GM12873 (cell line): ENCODE measurements around the gene ATP8B1.

Experiments used
- TF ChIP-seq, protein P1 (sequence below): IDR thresholded peaks from 2 replicates; pipeline ENCODE4 v1.5.1; 2012; ENCODE audit warnings: low read depth, mild to moderate bottlenecking, moderate library complexity, low read length, control low read depth; ENCODE audit not compliant: insufficient read depth; ENCODE audit errors: missing control alignments

Gene ATP8B1

DNA sequence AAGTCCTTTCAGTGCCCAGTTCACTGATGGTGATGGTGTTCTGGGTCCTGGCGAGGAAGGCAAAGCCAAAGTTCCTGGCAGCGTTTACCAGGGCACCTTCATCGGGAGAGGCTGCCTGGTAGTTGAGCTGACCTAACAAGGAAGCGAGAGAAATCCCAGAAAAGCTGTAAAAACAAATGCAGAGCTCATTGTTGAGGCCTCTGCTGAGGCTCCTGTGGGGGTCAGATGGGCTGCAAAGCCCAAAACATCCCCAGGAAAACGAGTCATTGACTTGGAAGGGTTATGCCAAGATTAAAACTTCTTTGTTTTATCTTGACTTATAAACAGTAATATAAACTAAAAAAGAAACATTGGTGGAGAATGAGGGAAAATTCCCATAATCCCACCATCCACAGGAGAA lies 128.2 kb downstream of the ATP8B1 start:
- TF ChIP-seq, protein P1, sequence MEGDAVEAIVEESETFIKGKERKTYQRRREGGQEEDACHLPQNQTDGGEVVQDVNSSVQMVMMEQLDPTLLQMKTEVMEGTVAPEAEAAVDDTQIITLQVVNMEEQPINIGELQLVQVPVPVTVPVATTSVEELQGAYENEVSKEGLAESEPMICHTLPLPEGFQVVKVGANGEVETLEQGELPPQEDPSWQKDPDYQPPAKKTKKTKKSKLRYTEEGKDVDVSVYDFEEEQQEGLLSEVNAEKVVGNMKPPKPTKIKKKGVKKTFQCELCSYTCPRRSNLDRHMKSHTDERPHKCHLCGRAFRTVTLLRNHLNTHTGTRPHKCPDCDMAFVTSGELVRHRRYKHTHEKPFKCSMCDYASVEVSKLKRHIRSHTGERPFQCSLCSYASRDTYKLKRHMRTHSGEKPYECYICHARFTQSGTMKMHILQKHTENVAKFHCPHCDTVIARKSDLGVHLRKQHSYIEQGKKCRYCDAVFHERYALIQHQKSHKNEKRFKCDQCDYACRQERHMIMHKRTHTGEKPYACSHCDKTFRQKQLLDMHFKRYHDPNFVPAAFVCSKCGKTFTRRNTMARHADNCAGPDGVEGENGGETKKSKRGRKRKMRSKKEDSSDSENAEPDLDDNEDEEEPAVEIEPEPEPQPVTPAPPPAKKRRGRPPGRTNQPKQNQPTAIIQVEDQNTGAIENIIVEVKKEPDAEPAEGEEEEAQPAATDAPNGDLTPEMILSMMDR, result no peak

DNA sequence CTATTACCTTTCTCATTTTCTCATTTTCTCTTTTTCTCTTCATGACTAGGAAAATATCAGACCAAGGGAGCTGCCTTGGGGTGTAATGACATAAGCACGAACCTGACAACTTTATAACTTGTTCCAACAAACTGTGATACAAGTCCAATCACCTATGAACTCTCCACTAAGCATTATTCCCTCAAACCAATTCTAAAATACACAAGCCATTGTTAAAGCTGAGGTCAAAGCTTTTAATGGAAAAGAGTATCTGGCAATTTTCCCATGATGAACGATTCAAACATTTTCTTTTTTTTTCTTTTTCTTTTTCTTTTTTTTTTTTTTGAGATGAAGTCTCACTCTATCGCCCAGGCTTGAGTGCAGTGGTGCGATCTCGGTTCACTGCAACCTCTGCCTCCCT lies 133.1 kb downstream of the ATP8B1 start:
- TF ChIP-seq, protein P1, result no peak

DNA sequence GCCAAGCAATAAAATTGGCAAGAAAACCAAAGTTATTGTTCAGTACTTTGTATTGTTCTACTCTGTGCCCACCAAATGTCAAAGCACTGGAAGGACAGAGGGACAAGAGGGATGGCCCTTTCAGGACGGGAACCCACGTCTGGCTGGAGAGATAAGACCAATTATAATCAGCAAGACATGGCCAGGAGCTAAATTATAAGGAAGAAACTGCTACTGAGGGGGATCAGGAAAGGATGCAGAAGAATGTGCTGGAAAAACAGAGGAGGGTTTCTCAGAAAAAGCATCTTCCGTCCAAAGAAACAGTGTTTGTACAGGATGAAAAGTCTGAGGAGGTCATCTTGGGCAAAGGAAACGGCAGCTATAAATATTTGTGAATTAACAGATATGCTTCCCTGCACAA lies 135.1 kb downstream of the ATP8B1 start:
- TF ChIP-seq, protein P1, result no peak

DNA sequence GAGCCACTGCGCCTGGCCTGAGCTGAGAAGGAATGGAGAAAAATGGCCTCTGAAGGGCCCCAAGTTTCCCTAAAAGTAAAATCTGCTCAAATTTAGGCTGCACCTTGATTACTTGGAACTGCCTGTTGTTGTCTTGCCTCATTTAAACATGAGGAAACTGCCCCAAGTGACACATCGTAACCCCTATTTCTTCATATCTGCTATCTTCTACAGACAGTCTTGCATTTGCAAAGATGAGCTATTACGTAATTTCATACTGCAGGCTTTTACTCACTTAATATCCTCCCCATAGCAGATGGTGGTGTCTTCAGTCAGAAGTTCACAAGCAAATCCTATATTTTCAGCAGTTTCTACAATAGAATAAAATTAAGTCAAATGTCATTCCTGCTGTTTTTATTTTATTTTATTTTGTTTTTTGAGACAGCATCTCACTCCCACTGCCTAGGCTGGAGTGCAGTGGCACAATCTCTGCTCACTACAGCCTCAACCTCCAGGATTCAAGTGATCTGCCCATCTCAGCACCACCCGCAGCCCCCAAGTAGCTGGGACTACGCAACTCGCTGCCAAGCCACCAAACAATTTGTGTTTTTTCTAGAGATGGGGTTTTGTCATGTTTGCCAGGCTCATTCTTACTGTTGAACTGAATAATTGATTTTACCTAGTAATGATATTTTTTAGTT lies 136.2 kb downstream of the ATP8B1 start:
- TF ChIP-seq, protein P1, result no peak

DNA sequence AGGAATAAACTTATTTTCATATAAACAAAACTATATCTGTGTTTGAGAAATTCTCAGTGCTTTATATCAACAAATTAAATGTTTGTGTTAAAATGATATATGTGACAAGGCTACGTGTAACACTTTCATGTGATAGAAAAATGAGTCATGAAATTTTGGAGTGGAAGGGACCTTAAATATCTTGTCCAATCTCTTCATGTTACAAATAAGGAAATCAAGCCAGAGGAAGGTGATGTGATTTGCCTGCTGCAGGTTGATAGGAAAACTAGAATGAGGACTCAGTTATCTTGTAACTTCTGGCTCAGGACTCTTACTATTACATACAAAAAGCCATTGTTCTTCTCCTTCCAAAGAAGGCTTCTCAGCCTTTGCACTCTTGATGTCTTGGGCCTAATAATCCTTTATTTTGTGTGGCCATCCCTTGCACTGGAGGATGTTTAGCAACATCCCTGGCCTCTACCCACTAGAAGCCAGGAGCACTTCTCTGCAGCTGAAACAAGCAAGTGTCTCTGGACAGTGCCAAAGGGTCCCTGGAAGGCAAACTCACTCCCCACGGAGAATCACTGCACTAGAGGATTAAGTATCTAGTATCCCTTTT lies 138.4 kb downstream of the ATP8B1 start:
- TF ChIP-seq, protein P1, result no peak

DNA sequence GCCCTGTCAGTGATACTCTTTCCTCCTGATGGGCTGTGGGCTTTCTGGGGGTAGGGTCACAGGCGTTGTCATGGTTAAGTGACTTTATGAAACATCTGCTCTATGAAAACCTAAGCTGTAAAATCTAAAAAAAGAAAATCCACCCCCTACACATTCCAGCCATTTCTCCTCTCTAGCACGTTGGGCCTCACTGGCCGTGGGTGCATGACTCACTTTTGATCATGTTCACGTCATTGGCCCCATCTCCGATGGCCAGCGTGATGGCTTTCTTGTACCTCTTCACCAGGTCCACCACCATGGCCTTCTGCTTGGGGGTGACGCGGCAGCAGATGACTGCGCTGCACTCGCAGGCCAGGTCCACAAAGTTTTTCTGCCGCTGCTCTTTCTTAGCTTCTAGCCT lies 142.2 kb downstream of the ATP8B1 start:
- TF ChIP-seq, protein P1, result no peak

DNA sequence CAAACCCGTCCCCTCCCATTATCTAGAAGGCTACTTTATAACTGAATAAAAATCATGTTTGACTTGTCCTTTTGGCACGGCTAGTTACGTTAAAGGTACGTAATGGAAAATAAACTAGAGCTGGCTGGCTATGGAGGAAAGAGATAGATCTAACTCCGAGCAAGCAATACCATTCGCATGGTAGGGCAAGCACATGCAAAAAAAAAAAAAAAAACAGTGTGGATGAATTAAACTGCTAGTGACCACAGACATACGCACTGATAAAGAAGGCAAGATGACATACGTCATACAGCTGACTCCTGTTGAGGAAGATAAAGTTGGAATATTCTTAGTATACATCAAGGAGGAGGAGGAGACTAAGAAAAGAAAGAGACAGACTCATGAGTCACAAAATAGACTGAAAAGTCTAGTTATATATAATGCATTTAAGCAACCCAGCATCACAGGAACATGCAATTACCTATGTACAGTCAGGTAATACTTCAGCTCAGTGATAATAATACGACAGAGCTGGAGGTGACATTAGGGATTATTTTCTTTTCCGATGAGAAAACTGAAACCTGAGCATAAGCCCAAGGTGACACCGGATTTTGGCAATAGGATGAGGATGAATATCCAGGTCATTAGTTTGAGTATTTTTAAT lies 143.5 kb downstream of the ATP8B1 start:
- TF ChIP-seq, protein P1, result no peak
